Measurements from ENCODE around the gene ZNF622. TPM values are rescaled to one million over a fixed set of nuclear protein-coding genes. Genes with fewer than 3 reads are reported as not detected.

The ZNF622 gene, protein sequence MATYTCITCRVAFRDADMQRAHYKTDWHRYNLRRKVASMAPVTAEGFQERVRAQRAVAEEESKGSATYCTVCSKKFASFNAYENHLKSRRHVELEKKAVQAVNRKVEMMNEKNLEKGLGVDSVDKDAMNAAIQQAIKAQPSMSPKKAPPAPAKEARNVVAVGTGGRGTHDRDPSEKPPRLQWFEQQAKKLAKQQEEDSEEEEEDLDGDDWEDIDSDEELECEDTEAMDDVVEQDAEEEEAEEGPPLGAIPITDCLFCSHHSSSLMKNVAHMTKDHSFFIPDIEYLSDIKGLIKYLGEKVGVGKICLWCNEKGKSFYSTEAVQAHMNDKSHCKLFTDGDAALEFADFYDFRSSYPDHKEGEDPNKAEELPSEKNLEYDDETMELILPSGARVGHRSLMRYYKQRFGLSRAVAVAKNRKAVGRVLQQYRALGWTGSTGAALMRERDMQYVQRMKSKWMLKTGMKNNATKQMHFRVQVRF
- total RNA-seq, result 40.4 and 45.3 TPM in 2 replicates

GRCh38 chr5:16465544-16466432 lies at the start of gene ZNF622:
ZNF622 (minus strand) TSS chr5:16465800; CDS start chr5:16465665, 135 bp downstream.

Other genes starting within 250 kb of the ZNF622 start
- gene RETREG1, start 151.2 kb upstream of the ZNF622 start, total RNA-seq, result not detected in 2 replicates

Measured in myometrial cell (primary cell).